Measurements from ENCODE around the gene PKNOX1. TPM values are rescaled to one million over a fixed set of nuclear protein-coding genes. Genes with fewer than 3 reads are reported as not detected.
"Not testable (repeated sequence)": the region's sequence is repeated elsewhere in the genome, so short reads cannot be mapped to it uniquely, and the experiment has no call there.

Gene PKNOX1
- total and polyA plus RNA-seq, 2 experiments from 2014 or later: 8.1 to 10.5 TPM

GRCh38 chr21:43005635-43006034 lies 31.3 kb downstream of the PKNOX1 start:
- Histone ChIP-seq H3K36me3 (no peaks in the 10 kb centered on the region), H3K4me1 (ENCODE audit: low read depth) (no peaks in the 10 kb centered on the region), H3K4me3 (no peak overlapping the region), H3K9me3 (ENCODE audit: low read depth) (no peaks in the 10 kb centered on the region), H3K27ac (no peak overlapping the region), H3K27me3 (no peaks in the 10 kb centered on the region)
- TF ChIP-seq CTCF (IDR thresholded peaks at IDR 0.05; ENCODE audit: low read depth, low read length): no peak
- DNase-seq (ENCODE audit: low read depth in 1 of 2, low spot score in 1 of 2): no peak

GRCh38 chr21:43006051-43006873 lies 31.9 kb downstream of the PKNOX1 start:
- not testable (repeated sequence) for DNase-seq (ENCODE audit: low read depth in 1 of 2, low spot score in 1 of 2); H3K9me3 ChIP-seq (ENCODE audit: low read depth); H3K4me3 ChIP-seq; H3K27me3 ChIP-seq; H3K4me1 ChIP-seq (ENCODE audit: low read depth); H3K36me3 ChIP-seq; H3K27ac ChIP-seq

- Histone ChIP-seq H3K4me3 (no peak overlapping the region), H3K9me3 (ENCODE audit: low read depth) (no peaks in the 10 kb centered on the region), H3K4me1 (ENCODE audit: low read depth) (no peaks in the 10 kb centered on the region), H3K27ac (no peak overlapping the region), H3K27me3 (no peaks in the 10 kb centered on the region), H3K36me3 (peaks cover 4% of the 10 kb centered on the region)
- no peak for DNase-seq (ENCODE audit: low read depth in 1 of 2, low spot score in 1 of 2)
- no peak for TF ChIP-seq CTCF (IDR thresholded peaks at IDR 0.05; ENCODE audit: low read depth, low read length)
These were observed 32.5 kb downstream of the PKNOX1 start for GRCh38 chr21:43006874-43007208.

GRCh38 chr21:43012596-43012995 lies 38.2 kb downstream of the PKNOX1 start:
- DNase-seq (ENCODE audit: low read depth in 1 of 2, low spot score in 1 of 2): no peak
- no peak overlapping the region for H3K27ac ChIP-seq
- no peaks in the 10 kb centered on the region for H3K27me3 ChIP-seq
- TF ChIP-seq CTCF (IDR thresholded peaks at IDR 0.05; ENCODE audit: low read depth, low read length): no peak
- H3K4me1 ChIP-seq (ENCODE audit: low read depth): no peaks in the 10 kb centered on the region
- H3K9me3 ChIP-seq (ENCODE audit: low read depth): no peaks in the 10 kb centered on the region
- H3K36me3 ChIP-seq: peaks cover 21% of the 10 kb centered on the region
- H3K4me3 ChIP-seq: no peak overlapping the region

GRCh38 chr21:43015906-43016540 lies 41.7 kb downstream of the PKNOX1 start:
- no peak for DNase-seq (ENCODE audit: low read depth in 1 of 2, low spot score in 1 of 2)
- Histone ChIP-seq H3K27ac (no peak overlapping the region), H3K36me3 (peaks cover 21% of the 10 kb centered on the region), H3K4me1 (ENCODE audit: low read depth) (no peaks in the 10 kb centered on the region), H3K4me3 (no peak overlapping the region), H3K27me3 (no peaks in the 10 kb centered on the region), H3K9me3 (ENCODE audit: low read depth) (no peaks in the 10 kb centered on the region)
- TF ChIP-seq CTCF (IDR thresholded peaks at IDR 0.05; ENCODE audit: low read depth, low read length): no peak

GRCh38 chr21:43016728-43017127 lies 42.4 kb downstream of the PKNOX1 start:
- TF ChIP-seq CTCF (IDR thresholded peaks at IDR 0.05; ENCODE audit: low read depth, low read length): no peak
- no peaks in the 10 kb centered on the region for H3K9me3 ChIP-seq (ENCODE audit: low read depth)
- H3K4me1 ChIP-seq (ENCODE audit: low read depth): no peaks in the 10 kb centered on the region
- no peak overlapping the region for H3K27ac ChIP-seq
- no peak for DNase-seq (ENCODE audit: low read depth in 1 of 2, low spot score in 1 of 2)
- peaks cover 17% of the 10 kb centered on the region for H3K36me3 ChIP-seq
- H3K4me3 ChIP-seq: no peak overlapping the region
- H3K27me3 ChIP-seq: no peaks in the 10 kb centered on the region
